ENCODE results near the gene CFAP100. TPM values are rescaled to one million over a fixed set of nuclear protein-coding genes. Genes with fewer than 3 reads are reported as not detected.

Gene CFAP100
- total and polyA plus RNA-seq, 12 donors: 0.17 TPM; not detected in 11

DNA sequence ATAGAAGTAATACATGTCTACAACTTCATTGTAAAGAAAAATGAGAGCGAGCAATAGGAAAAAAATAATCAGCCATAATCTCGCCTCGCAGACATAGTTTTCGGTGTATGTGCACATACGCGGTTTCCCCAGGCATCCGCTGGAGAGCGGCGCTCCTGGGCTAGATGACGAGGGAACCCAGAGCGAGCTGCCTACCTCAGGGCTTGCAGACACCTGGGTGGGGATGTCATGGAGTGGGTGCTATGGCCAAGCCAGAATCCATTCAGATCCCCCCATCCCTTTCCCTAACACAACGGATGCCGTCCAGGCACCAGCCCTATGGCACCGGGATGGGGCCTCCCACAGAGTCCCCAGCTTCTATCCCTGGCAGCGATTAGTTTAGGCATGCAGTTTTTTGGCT is 4.5 kb upstream of the CFAP100 start:
- Histone ChIP-seq H3K9me3 (replicated peaks in 1 of 3) (no peaks in the 10 kb centered on the region), H3K27ac (no peak overlapping the region), H3K27me3 (peaks cover 4% of the 10 kb centered on the region), H3K36me3 (replicated peaks in 1 of 2) (no peaks in the 10 kb centered on the region), H3K4me3 (no peak overlapping the region), H3K4me1 (replicated peaks in 1 of 2) (peaks cover 4 to 9% of the 10 kb centered on the region in 2 donors)
- TF ChIP-seq, protein P1, sequence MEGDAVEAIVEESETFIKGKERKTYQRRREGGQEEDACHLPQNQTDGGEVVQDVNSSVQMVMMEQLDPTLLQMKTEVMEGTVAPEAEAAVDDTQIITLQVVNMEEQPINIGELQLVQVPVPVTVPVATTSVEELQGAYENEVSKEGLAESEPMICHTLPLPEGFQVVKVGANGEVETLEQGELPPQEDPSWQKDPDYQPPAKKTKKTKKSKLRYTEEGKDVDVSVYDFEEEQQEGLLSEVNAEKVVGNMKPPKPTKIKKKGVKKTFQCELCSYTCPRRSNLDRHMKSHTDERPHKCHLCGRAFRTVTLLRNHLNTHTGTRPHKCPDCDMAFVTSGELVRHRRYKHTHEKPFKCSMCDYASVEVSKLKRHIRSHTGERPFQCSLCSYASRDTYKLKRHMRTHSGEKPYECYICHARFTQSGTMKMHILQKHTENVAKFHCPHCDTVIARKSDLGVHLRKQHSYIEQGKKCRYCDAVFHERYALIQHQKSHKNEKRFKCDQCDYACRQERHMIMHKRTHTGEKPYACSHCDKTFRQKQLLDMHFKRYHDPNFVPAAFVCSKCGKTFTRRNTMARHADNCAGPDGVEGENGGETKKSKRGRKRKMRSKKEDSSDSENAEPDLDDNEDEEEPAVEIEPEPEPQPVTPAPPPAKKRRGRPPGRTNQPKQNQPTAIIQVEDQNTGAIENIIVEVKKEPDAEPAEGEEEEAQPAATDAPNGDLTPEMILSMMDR (IDR thresholded peaks at IDR 0.05): no peak
- TF ChIP-seq POLR2A (IDR thresholded peaks at IDR 0.05): no peak
- peak in 1 of 7 donors; percentile 20 for DNase-seq
- WGBS, 4 donors: 88 to 92% (median 91%) methylated on average over 15 of the region's 15 CpGs
- intact Hi-C loops (cut with DNase I): loop anchor here (5.0 kb wide), 2 partner anchors 128 to 258 kb away; no protein-coding TSS in a partner anchor

DNA sequence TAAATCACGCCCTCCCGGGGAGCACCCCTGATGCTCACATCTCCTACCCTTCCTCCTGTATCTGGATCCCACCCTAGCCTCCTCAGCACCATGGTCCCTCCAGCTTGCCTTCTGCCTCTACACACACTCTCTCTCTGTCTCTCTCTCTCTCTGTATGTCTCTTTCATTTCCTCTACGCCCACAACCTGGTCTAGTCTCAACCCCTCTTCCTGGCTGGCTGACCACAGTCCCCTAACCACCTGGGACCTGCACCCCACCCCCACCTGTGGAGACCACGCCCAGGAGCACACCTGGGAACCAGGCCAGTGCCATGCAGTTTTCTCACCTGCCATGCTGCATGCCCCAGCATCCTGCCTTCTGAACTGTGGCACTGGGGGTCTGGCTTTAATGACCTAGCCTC is 4.0 kb upstream of the CFAP100 start:
- WGBS, 4 donors: 72 to 92% (median 87%) methylated on average over 4 of the region's 4 CpGs
- intact Hi-C loops (cut with DNase I): loop anchor here (5.0 kb wide), 2 partner anchors 128 to 258 kb away; no protein-coding TSS in a partner anchor
- TF ChIP-seq POLR2A (IDR thresholded peaks at IDR 0.05): no peak
- TF ChIP-seq, protein P1 (IDR thresholded peaks at IDR 0.05): no peak
- Histone ChIP-seq H3K36me3 (replicated peaks in 1 of 2) (no peaks in the 10 kb centered on the region), H3K27ac (no peak overlapping the region), H3K27me3 (peaks cover 7% of the 10 kb centered on the region), H3K9me3 (replicated peaks in 1 of 3) (no peaks in the 10 kb centered on the region), H3K4me3 (no peak overlapping the region), H3K4me1 (replicated peaks in 1 of 2) (peaks cover 4 to 9% of the 10 kb centered on the region in 2 donors)
- peak in 1 of 7 donors; percentile 9 for DNase-seq

DNA sequence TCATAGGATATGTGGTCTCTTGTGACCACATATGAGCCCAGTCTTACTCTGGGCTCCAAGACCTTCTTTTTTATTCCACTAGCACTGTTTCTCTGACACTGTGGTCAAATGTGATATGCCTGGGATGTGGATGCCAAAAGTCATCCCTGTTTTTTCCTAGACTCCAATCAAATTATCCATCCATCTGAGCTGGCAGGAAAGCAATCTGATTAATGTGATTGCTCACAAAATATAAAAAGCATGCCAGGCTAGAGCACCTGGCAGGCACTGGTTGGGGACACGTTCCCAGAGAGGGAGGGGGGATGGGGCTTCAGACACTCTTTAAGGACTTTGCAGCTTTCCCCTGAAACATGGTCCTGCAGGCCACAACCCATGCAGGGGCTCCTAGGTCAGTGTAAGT is 3.1 kb upstream of the CFAP100 start:
- no peaks in the 10 kb centered on the region for H3K36me3 ChIP-seq (replicated peaks in 1 of 2)
- TF ChIP-seq POLR2A (IDR thresholded peaks at IDR 0.05): no peak
- TF ChIP-seq, protein P1 (IDR thresholded peaks at IDR 0.05): no peak
- H3K27me3 ChIP-seq: peaks cover 7% of the 10 kb centered on the region
- H3K4me1 ChIP-seq (replicated peaks in 1 of 2): peaks cover 4 to 9% of the 10 kb centered on the region in 2 donors
- intact Hi-C loops (cut with DNase I): loop anchor here (5.0 kb wide), 2 partner anchors 129 to 259 kb away; no protein-coding TSS in a partner anchor
- H3K4me3 ChIP-seq: no peak overlapping the region
- DNase-seq: no peak
- H3K27ac ChIP-seq: no peak overlapping the region
- 30 to 45% (median 42%) methylated on average over 1 of the region's 1 CpG; no CpG with 5 or more reads in 1 of the 4 donors for WGBS, 4 donors
- no peaks in the 10 kb centered on the region for H3K9me3 ChIP-seq (replicated peaks in 1 of 3)

DNA sequence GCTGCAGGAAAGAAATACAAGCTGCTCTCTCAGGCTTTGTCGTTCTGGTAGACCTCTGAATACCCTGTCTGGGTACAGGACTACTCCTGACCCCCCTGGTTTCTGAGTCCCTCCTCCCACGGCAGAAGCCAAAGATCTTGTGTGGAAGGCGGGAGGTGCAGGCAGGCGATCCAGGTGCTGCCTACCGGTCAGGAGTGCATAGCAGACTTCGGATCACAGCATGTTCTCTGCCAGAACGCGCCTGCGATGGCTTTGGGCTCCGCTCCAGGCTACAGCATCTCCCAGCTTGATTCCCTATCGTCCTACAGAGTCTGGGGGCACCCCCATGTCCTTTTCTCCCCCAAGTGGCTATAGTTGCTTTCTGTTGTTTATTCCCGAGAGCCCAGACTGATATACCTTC is 2.5 kb upstream of the CFAP100 start:
- peaks cover 7% of the 10 kb centered on the region for H3K27me3 ChIP-seq
- TF ChIP-seq, protein P1 (IDR thresholded peaks at IDR 0.05): no peak
- no peak for TF ChIP-seq POLR2A (IDR thresholded peaks at IDR 0.05)
- H3K36me3 ChIP-seq (replicated peaks in 1 of 2): no peaks in the 10 kb centered on the region
- peaks cover 4 to 9% of the 10 kb centered on the region in 2 donors for H3K4me1 ChIP-seq (replicated peaks in 1 of 2)
- 79 to 89% (median 84%) methylated on average over 12 of the region's 12 CpGs for WGBS, 4 donors
- no peaks in the 10 kb centered on the region for H3K9me3 ChIP-seq (replicated peaks in 1 of 3)
- no peak overlapping the region for H3K27ac ChIP-seq
- H3K4me3 ChIP-seq: no peak overlapping the region
- DNase-seq: no peak
- intact Hi-C loops (cut with DNase I): loop anchor here (5.0 kb wide), 2 partner anchors 130 to 260 kb away; no protein-coding TSS in a partner anchor

Measured in adrenal gland (tissue), 12 donors.